ELF-1 (cell line): ENCODE data around the gene KANSL3.

ENCODE experiments used
- DNase-seq: peaks from one replicate; pipeline ENCODE4 v3.0.0-alpha.2; 2016; ENCODE audit warnings: low read depth, low spot score

KANSL3 gene

GRCh38 chr2:96608469-96609455 is 29.4 kb downstream of the KANSL3 start:
- no peak for DNase-seq

- DNase-seq: peak; percentile 50
Measured at GRCh38 chr2:96604104-96604503, 34.0 kb downstream of the KANSL3 start.

- DNase-seq: peak; percentile 4
Measured at GRCh38 chr2:96602330-96602823, 35.7 kb downstream of the KANSL3 start.

GRCh38 chr2:96601382-96602292 is 36.5 kb downstream of the KANSL3 start:
- no peak for DNase-seq

GRCh38 chr2:96599941-96600340 is 38.2 kb downstream of the KANSL3 start:
- DNase-seq: no peak

GRCh38 chr2:96596596-96596995 is 41.5 kb downstream of the KANSL3 start:
- no peak for DNase-seq

GRCh38 chr2:96594691-96595152 is 43.4 kb downstream of the KANSL3 start:
- no peak for DNase-seq

- DNase-seq: no peak
Measured at GRCh38 chr2:96594282-96594681, 43.8 kb downstream of the KANSL3 start.

GRCh38 chr2:96591494-96591893 is 46.6 kb downstream of the KANSL3 start:
- DNase-seq: no peak

GRCh38 chr2:96591054-96591453 is 47.1 kb downstream of the KANSL3 start:
- no peak for DNase-seq

- DNase-seq: no peak
Measured at GRCh38 chr2:96587843-96588242, 50.3 kb downstream of the KANSL3 start.

GRCh38 chr2:96584017-96584416 is 54.1 kb downstream of the KANSL3 start:
- DNase-seq: no peak

GRCh38 chr2:96580771-96581170 is 57.3 kb downstream of the KANSL3 start:
- DNase-seq: peak; percentile 45

GRCh38 chr2:96579422-96579821 is 58.7 kb downstream of the KANSL3 start:
- no peak for DNase-seq

GRCh38 chr2:96578731-96579130 is 59.4 kb downstream of the KANSL3 start:
- DNase-seq: no peak

- no peak for DNase-seq
Measured at GRCh38 chr2:96577501-96577900, 60.6 kb downstream of the KANSL3 start.

GRCh38 chr2:96575785-96576456 is 62.2 kb downstream of the KANSL3 start:
- no peak for DNase-seq

GRCh38 chr2:96574364-96574763 is 63.7 kb downstream of the KANSL3 start:
- DNase-seq: no peak

GRCh38 chr2:96568094-96568493 is 70.0 kb downstream of the KANSL3 start:
- no peak for DNase-seq

- DNase-seq: peak; percentile 66
Measured at GRCh38 chr2:96565111-96565510, 73.0 kb downstream of the KANSL3 start.

GRCh38 chr2:96564563-96564962 is 73.5 kb downstream of the KANSL3 start:
- no peak for DNase-seq
